Kidney (tissue), 14 donors: ENCODE results near the gene TTC33. TPM values are rescaled to one million over a fixed set of nuclear protein-coding genes. Genes with fewer than 3 reads are reported as not detected.

Source experiments
- DNase-seq, 5 donors: peaks; one replicate each; pipeline ENCODE4 v3.0.0-alpha.2; 2013 to 2020
- FAIRE-seq: peaks from 2 replicates; lab custom pipeline; 2012; peaks lifted over from hg19 to GRCh38; lab: Jason Lieb, UNC
- H3K27ac ChIP-seq, 2 donors: one replicate each; pipeline ENCODE4 v1.7.0; 2013; ENCODE audit warnings: low read depth in 2 of 2, low read length in 2 of 2, inconsistent platforms in 1 of 2
- H3K27me3 ChIP-seq: one replicate; pipeline ENCODE4 v1.7.1; 2013; ENCODE audit warnings: low read length, inconsistent platforms; ENCODE audit not compliant: control insufficient read depth, insufficient read depth
- H3K36me3 ChIP-seq, 3 donors: one replicate each; pipeline versions ENCODE4 v1.7.0 to v1.7.1; 2013; ENCODE audit warnings: low read length in 3 of 3, control low read depth in 1 of 3, inconsistent platforms in 1 of 3; ENCODE audit not compliant: insufficient read depth in 3 of 3, control insufficient read depth in 2 of 3
- H3K4me1 ChIP-seq, 3 donors: one replicate each; pipeline versions ENCODE4 v1.7.0 to v1.7.1; 2013; ENCODE audit warnings: low read length in 3 of 3, inconsistent platforms in 1 of 3, low read depth in 1 of 3; ENCODE audit not compliant: control insufficient read depth in 2 of 3, insufficient read depth in 2 of 3
- H3K4me3 ChIP-seq, 3 donors: one replicate each; pipeline versions ENCODE4 v1.7.0 to v1.8.1; 2013; ENCODE audit warnings: low read length in 3 of 3, control low read depth in 1 of 3, inconsistent platforms in 1 of 3
- H3K9ac ChIP-seq, 3 donors: one replicate each; pipeline versions ENCODE4 v1.7.0 to v1.7.1; 2013; ENCODE audit warnings: low read length in 3 of 3, control low read depth in 1 of 3, inconsistent platforms in 1 of 3
- H3K9me3 ChIP-seq, 3 donors: one replicate each; pipeline versions ENCODE4 v1.7.0 to v1.7.1; 2013; ENCODE audit warnings: low read length in 3 of 3, control low read depth in 1 of 3, inconsistent platforms in 1 of 3; ENCODE audit not compliant: control insufficient read depth in 2 of 3, insufficient read depth in 1 of 3
- intact Hi-C: fragments of 100-400 bp; cut with DNase I; formaldehyde crosslinking; loops from one replicate; pipeline ENCODE4 v1.11.1; 2022
- polyA plus RNA-seq: library from polyadenylated mRNA; stranded (reverse); fragments of 350-450 nt; fragmentation: Illumina TruSeq; extraction: RNeasy Lipid Tissue Mini Kit (QIAGEN cat#74804); gene quantifications from one replicate; pipeline ENCODE4 v1.2.3, GENCODE V29; 2014; ENCODE audit warnings: low read depth, low replicate concordance; ENCODE audit not compliant: insufficient read depth
- total RNA-seq: library from RNA; stranded (reverse); fragmentation: NEBNext Ultra II Directional; extraction: Animal tissue kit (Norgen Biotek cat#: 25700); gene quantifications from one replicate; pipeline ENCODE4 v1.2.1, GENCODE V29; 2021
- TF ChIP-seq, protein P1 (sequence below): IDR thresholded peaks from 3 replicates; pipeline ENCODE4 v1.5.1; 2012; ENCODE audit warnings: mild to moderate bottlenecking, moderate library complexity, borderline replicate concordance; ENCODE audit not compliant: insufficient read depth; ENCODE audit errors: extremely low read depth
- donor health status: control.
- donor health status: control.
- donor health status: control.
- donor health status: control.
- donor health status: control.
- donor health status: DM: yes; HTN: yes; CAD: no.
- donor health status: Normal renal cell carcinoma (clear cell type).

TTC33 gene
- total and polyA plus RNA-seq, 2 donors from 2014 or later, result 7.1 to 20.1 TPM

DNA sequence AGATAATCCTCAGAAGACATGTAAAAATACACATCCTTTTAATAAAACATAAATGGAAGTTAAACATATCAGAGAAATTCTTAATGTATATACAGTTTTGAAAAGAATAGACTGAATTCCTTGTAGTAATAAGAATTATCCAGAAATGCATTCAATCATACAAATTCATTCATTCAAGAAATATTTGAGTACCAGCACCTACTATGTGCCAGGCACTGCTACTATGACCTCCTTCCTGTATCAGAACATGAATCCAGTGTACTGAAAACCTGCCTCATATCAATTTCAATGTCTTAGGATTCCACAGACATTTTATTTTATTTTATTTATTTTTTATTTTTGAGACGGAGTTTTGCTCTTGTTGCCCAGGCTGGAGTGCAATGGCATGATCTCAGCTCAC is 29.2 kb upstream of the TTC33 start:
- FAIRE-seq, result no peak
- Histone ChIP-seq H3K4me1 (peaks cover 0 to 18% (median 0%) of the 10 kb centered on the region in 3 donors), H3K9ac (no peak overlapping the region), H3K9me3 (no peaks in the 10 kb centered on the region), H3K36me3 (peaks cover 0 to 2% (median 0%) of the 10 kb centered on the region in 3 donors), H3K27me3 (no peaks in the 10 kb centered on the region), H3K4me3 (no peak overlapping the region), H3K27ac (no peak overlapping the region)
- no peak for DNase-seq
- intact Hi-C loops, result no loop called here
- TF ChIP-seq, protein P1, sequence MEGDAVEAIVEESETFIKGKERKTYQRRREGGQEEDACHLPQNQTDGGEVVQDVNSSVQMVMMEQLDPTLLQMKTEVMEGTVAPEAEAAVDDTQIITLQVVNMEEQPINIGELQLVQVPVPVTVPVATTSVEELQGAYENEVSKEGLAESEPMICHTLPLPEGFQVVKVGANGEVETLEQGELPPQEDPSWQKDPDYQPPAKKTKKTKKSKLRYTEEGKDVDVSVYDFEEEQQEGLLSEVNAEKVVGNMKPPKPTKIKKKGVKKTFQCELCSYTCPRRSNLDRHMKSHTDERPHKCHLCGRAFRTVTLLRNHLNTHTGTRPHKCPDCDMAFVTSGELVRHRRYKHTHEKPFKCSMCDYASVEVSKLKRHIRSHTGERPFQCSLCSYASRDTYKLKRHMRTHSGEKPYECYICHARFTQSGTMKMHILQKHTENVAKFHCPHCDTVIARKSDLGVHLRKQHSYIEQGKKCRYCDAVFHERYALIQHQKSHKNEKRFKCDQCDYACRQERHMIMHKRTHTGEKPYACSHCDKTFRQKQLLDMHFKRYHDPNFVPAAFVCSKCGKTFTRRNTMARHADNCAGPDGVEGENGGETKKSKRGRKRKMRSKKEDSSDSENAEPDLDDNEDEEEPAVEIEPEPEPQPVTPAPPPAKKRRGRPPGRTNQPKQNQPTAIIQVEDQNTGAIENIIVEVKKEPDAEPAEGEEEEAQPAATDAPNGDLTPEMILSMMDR, result no peak

DNA sequence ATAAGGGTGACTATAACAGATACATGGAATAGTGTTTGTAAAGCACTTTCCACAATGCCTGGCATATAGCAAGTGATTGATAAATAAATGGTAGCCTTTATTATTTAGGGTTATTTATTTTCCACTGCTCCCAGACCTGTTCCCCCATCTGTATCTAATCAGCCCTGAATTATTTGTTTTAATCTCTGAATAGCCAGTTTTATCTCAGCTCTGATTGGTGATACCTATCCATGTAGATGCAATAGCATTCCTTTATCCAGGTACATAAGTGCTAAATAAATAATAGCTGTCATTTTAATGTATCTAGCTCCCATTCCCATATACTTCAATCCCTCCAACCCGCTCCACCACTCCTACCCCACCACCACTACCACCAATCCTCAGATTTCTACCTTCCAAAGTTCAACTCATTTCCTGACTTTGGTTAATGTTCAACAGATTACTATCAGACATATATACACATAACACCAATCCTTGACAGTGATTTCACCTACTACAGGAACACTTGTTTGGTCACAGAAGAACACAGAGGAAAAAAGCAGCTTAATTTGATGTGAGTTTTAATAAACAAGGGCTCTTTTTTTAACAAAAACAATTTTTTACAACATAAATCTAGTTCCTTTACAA is 28.4 kb upstream of the TTC33 start:
- TF ChIP-seq, protein P1, result no peak
- no peak for FAIRE-seq
- Histone ChIP-seq H3K9ac (no peak overlapping the region), H3K27me3 (no peaks in the 10 kb centered on the region), H3K27ac (no peak overlapping the region), H3K9me3 (no peaks in the 10 kb centered on the region), H3K4me1 (peaks cover 0 to 18% (median 0%) of the 10 kb centered on the region in 3 donors), H3K36me3 (peaks cover 0 to 2% (median 0%) of the 10 kb centered on the region in 3 donors), H3K4me3 (no peak overlapping the region)
- peak in 2 of 5 donors; percentile 40 to 42 for DNase-seq
- intact Hi-C loops, result no loop called here

DNA sequence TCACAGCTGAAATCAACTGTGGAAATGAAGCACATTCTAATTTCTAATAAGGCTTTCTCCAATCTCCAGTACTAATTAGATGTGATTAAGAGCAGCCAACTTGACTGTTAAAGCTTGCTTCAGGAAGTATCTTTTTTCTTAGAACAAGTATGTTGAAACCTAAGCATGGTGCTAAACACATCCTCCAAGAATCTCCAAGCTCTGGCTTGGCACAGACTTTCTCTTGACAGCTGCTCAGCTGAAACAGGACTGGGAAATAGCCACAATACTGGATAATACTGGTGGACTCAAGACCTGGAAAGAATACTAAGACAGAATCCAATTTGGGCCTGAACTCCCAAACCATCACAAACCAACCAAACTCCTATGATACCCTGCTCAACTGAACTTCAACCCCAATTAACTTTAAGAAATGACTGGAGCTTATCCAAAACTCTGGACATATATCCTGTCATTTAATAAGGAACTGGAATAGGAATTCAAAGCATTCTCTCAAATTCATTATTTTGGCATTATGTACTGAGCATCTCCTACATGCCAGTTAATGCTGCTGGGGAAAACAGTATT is 26.2 kb upstream of the TTC33 start:
- Histone ChIP-seq H3K27me3 (no peaks in the 10 kb centered on the region), H3K9me3 (no peaks in the 10 kb centered on the region), H3K4me1 (peaks cover 0 to 18% (median 0%) of the 10 kb centered on the region in 3 donors), H3K9ac (no peak overlapping the region), H3K36me3 (no peaks in the 10 kb centered on the region), H3K27ac (no peak overlapping the region), H3K4me3 (no peak overlapping the region)
- FAIRE-seq (no peak), DNase-seq (no peak)
- intact Hi-C loops, result no loop called here
- TF ChIP-seq, protein P1, result no peak
